Activated T-cell treated with anti-CD3 and anti-CD28 coated beads, Interleukin-2, amount 50 U/mL, for 72 hours (primary cell): ENCODE measurements around the gene DTX3. TPM values are rescaled to one million over a fixed set of nuclear protein-coding genes. Genes with fewer than 3 reads are reported as not detected.
A peak's percentile ranks its signal among the peaks of the same experiment; 100 is the strongest.

Source experiments
- ATAC-seq, 2 donors: fragments of 150-1000 bp; cut with Tn5 transposase; replicated peaks in 1 of 2; 2 replicates each; pipeline ENCODE4 v1.10.0; 2021; ENCODE audit warnings: moderate library complexity in 2 of 2, mild to moderate bottlenecking in 1 of 2
- DNase-seq, 2 donors: peaks; one replicate each; pipeline ENCODE4 v3.0.0; 2021 to 2022; ENCODE audit warnings: mixed read lengths in 1 of 2
- H3K27ac Mint-ChIP-seq: one replicate; pipeline ENCODE4 v1.8.0; 2022; ENCODE audit warnings: mild to moderate bottlenecking, moderate library complexity, mixed read lengths
- H3K27me3 Mint-ChIP-seq: one replicate; pipeline ENCODE4 v1.8.0; 2022; ENCODE audit warnings: low read depth, mixed read lengths
- H3K36me3 Mint-ChIP-seq, 2 donors: one replicate each; pipeline ENCODE4 v1.8.0; 2022; ENCODE audit warnings: mixed read lengths in 2 of 2, mild to moderate bottlenecking in 1 of 2; ENCODE audit not compliant: insufficient read depth in 2 of 2
- H3K4me1 Mint-ChIP-seq: one replicate; pipeline ENCODE4 v1.8.0; 2022; ENCODE audit warnings: low read depth, mixed read lengths
- H3K4me3 Mint-ChIP-seq, 2 donors: one replicate each; pipeline ENCODE4 v1.8.0; 2022; ENCODE audit warnings: mild to moderate bottlenecking in 2 of 2, mixed read lengths in 2 of 2, moderate library complexity in 2 of 2
- H3K9me3 Mint-ChIP-seq, 2 donors: one replicate each; pipeline ENCODE4 v1.8.0; 2022; ENCODE audit warnings: mixed read lengths in 2 of 2
- total RNA-seq, 2 donors: library from RNA; stranded (reverse); gene quantifications; one replicate each; pipeline ENCODE4 v1.2.3, GENCODE V29; 2022

Gene DTX3
- total RNA-seq, 2 donors from 2014 or later = 44.3 to 52.7 TPM

DNA sequence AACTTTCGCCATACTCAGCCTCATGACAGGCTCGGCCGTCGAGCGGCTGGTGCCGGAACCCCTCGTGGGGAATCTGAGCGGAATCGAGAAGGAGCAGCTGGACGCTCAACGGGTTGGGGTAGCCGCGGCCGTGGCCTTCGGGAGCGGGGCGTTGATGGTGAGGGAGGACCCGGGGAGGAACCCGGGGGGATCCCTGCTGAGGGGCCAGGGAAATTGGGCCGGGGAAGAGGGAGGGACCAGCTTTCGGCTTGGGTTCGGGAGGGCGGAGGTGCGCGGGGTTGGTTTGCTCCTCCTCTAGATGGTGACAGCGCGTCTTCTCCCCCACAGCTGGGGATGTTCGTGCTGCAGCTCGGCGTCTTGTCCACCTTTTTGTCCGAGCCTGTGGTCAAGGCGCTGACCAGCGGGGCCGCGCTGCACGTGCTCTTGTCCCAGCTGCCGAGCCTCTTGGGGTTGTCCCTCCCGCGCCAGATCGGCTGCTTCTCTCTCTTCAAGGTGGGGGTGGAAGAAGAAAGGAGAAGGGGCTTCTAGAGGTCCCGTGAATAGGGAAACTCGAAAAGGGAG, 16.4 kb downstream of the DTX3 start:
- peak; percentile 20 to 33 for ATAC-seq
- peaks cover 94% of the 10 kb centered on the region for H3K27me3 Mint-ChIP-seq
- no peak overlapping the region for H3K27ac Mint-ChIP-seq
- H3K4me3 Mint-ChIP-seq = peak overlapping the region; percentile 84 to 86
- DNase-seq = no peak
- peaks cover 35% of the 10 kb centered on the region for H3K4me1 Mint-ChIP-seq
- no peaks in the 10 kb centered on the region for H3K36me3 Mint-ChIP-seq
- H3K9me3 Mint-ChIP-seq = no peaks in the 10 kb centered on the region

DNA sequence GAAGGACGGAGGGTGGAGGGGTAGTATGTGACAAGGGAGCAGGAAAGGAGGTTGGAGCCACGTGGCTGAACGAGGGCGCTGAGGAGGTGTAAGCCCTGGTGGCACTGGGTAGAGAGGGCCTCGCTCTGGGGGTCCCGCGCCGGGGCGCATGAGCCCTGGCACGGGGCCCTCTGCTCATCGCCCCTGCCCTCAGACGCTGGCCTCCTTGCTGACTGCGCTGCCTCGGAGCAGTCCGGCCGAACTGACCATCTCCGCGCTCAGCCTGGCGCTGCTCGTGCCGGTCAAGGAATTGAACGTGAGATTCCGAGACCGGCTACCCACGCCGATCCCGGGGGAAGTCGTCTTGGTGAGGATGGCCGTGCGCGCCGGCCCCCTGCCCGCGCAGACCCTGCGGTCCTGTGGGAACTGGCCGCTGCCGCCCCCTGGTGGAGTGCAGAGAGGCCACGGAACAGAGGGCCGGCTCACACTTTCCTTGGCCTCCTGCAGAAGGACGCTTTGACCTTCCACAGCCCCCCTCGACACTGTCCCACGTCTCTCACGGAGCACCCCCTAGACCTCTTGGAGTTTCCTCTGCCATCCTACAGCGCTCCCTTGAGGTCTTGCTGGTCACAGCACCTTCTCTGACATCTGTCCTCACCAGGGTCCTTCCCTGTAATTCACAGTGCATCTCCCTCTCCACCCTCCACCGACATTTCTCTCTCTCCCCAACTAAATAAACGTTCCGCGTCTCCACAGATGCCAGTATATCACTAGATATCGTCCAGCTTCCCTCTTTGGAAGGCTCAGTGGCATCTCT, 17.1 kb downstream of the DTX3 start:
- Mint-ChIP-seq H3K27me3 (peaks cover 94% of the 10 kb centered on the region), H3K36me3 (no peaks in the 10 kb centered on the region), H3K4me1 (peaks cover 42% of the 10 kb centered on the region), H3K9me3 (no peaks in the 10 kb centered on the region), H3K4me3 (peak overlapping the region; percentile 84 to 86), H3K27ac (no peak overlapping the region)
- ATAC-seq (peak; percentile 84 to 85), DNase-seq (peak; percentile 74 to 78)

DNA sequence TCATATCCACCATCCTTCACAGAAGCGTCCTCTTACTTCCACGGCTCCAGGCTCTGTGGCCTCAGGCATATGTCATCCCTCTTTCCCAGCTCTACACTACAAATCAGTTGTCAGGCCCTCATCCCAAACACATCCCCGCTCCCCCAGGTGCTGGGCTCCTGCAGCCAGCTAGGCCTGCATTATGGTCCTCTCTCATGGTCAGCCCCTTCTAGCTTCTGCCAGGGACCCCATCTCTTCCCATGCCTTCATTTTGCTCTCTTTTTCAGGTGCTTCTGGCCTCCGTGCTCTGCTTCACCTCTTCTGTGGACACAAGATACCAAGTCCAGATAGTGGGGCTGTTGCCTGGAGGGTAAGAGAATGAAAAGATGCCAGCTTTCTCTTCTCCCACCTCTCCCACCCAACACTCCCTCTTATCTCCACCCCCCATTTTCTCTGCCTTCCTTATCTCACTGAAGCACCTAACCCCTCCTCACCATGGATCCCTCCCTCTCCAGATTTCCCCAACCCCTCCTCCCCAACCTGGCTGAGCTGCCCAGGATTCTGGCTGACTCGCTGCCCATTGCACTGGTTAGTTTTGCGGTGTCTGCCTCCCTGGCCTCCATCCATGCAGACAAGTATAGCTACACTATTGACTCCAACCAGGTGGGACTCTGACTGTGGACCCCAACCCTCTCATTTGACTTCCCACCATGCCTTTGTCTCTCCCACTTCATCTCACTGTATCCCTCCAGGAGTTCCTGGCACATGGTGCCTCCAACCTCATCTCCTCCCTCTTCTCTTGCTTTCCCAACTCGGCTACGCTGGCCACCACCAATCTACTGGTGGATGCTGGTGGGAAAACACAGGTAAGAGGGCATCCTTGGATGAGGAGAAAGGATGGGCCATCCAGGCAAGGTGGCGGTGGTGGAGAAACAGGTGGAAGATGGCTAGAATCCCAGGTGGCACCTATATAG, 17.9 kb downstream of the DTX3 start:
- Mint-ChIP-seq H3K9me3 (no peaks in the 10 kb centered on the region), H3K4me3 (peak overlapping the region; percentile 84 to 86), H3K36me3 (no peaks in the 10 kb centered on the region), H3K27me3 (peaks cover 92% of the 10 kb centered on the region), H3K4me1 (peaks cover 46% of the 10 kb centered on the region), H3K27ac (no peak overlapping the region)
- no peak for DNase-seq
- no peak for ATAC-seq

DNA sequence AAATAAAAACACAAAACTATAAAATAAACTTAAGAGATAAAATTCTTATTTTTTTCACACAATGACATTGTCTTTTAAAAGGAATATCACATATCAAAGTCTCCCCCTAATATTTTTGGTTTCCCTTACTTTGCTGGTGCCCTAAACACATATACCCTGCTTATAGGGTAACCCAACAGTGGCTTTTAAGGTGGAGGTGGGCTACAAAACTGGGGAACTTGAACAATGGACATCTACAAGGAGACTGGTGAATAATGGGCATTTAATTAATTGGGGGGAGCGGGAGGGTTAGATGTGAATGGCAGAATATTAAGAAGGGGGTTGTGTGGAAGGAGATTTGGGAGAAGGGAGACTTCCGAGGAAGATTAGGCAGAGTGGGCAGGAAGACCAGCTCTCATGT, 18.8 kb downstream of the DTX3 start:
- no peak overlapping the region for H3K27ac Mint-ChIP-seq
- H3K4me3 Mint-ChIP-seq = no peak overlapping the region
- peaks cover 93% of the 10 kb centered on the region for H3K27me3 Mint-ChIP-seq
- DNase-seq (no peak), ATAC-seq (no peak)
- H3K9me3 Mint-ChIP-seq = no peaks in the 10 kb centered on the region
- H3K36me3 Mint-ChIP-seq = no peaks in the 10 kb centered on the region
- peaks cover 46% of the 10 kb centered on the region for H3K4me1 Mint-ChIP-seq

DNA sequence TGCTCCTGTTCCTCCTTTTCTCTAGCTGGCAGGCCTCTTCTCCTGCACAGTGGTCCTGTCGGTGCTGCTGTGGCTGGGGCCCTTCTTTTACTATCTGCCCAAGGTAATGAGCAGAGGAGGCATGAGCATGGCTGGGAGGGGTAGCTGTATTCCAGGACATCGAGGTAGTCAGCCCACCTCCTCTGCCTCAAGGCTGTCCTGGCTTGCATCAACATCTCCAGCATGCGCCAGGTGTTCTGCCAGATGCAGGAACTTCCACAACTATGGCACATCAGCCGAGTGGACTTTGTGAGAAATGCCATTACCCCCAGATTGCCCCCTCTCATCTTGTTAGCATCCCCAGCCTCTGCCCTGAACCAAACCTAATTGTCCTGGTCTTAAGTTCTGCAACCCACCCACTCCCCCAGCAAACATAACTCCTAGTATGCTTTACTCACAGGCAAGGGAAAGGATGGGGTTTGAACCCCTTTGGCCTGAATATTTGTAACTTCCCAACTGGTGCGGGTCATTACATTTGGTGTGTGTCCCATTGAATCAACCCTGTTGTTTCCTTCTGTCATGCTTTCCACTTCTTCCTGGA, 19.3 kb downstream of the DTX3 start:
- DNase-seq (no peak), ATAC-seq (no peak)
- no peaks in the 10 kb centered on the region for H3K36me3 Mint-ChIP-seq
- peaks cover 95% of the 10 kb centered on the region for H3K27me3 Mint-ChIP-seq
- no peak overlapping the region for H3K27ac Mint-ChIP-seq
- peaks cover 44% of the 10 kb centered on the region for H3K4me1 Mint-ChIP-seq
- H3K9me3 Mint-ChIP-seq = no peaks in the 10 kb centered on the region
- no peak overlapping the region for H3K4me3 Mint-ChIP-seq

DNA sequence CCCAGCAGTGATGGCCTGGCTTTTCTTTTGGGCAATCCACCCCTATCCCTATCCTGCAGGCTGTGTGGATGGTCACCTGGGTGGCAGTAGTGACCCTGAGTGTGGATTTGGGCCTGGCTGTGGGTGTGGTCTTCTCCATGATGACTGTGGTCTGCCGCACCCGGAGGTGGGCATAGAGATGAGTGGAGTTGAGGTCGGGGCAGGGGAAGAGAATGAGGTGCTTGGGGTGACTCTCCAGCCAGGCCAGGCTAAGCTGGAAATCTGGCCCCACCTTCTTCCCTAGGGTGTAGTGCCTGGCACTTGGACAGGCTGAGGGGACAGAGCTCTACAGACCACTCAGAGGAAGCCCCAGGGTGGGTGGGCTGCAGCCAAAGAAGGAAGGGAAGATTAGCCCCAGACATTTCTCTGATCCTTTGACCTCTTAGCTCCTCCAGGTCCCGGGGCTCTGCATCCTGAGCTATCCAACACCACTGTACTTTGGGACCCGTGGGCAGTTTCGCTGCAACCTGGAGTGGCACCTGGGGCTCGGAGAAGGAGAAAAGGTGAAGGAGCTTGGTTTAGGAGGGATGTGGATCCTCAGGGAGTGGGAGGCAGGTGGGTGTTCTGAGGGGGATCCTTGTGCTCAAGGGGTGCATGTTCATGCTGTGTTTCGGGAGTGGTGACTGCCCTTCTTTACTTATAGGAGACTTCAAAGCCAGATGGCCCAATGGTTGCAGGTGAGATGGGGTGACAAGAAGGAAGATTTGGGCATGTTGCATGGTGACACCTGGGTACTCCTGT, 20.0 kb downstream of the DTX3 start:
- peaks cover 38% of the 10 kb centered on the region for H3K4me1 Mint-ChIP-seq
- DNase-seq (no peak), ATAC-seq (no peak)
- no peaks in the 10 kb centered on the region for H3K36me3 Mint-ChIP-seq
- peaks cover 96% of the 10 kb centered on the region for H3K27me3 Mint-ChIP-seq
- no peak overlapping the region for H3K4me3 Mint-ChIP-seq
- no peak overlapping the region for H3K27ac Mint-ChIP-seq
- H3K9me3 Mint-ChIP-seq = no peaks in the 10 kb centered on the region

DNA sequence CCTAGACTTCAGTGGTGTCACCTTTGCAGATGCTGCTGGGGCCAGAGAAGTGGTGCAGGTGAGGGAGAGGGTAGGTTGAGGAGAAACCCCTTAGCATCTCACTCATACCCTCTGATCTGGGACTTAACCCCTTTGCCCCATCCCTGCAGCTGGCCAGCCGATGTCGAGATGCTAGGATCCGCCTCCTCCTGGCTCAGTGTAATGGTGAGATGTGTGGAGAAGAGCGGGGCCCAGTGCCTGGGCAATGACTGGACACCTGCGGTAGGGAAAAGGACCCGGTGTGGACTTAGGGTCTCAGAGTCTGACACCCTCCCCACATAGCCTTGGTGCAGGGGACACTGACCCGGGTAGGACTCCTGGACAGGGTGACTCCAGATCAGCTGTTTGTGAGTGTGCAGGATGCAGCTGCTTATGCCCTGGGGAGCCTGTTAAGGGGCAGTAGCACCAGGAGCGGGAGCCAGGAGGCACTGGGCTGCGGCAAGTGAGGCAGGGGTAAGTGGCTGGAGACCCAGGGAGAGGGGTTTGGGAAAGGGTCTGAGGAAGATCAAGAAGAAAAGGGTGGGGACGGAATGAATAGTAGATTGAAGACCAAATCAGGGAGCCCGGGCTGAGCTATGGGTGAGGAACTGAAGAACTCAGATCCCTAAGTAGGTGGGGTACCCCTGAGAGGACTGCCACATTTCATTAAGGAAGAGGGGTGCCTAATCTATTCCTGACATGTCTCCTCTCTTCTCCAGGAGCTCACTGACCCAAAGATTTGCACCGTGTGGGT, 20.8 kb downstream of the DTX3 start:
- H3K4me3 Mint-ChIP-seq = no peak overlapping the region
- H3K27me3 Mint-ChIP-seq = peaks cover 97% of the 10 kb centered on the region
- no peak overlapping the region for H3K27ac Mint-ChIP-seq
- DNase-seq = no peak
- H3K36me3 Mint-ChIP-seq = no peaks in the 10 kb centered on the region
- peaks cover 33% of the 10 kb centered on the region for H3K4me1 Mint-ChIP-seq
- no peaks in the 10 kb centered on the region for H3K9me3 Mint-ChIP-seq
- ATAC-seq = no peak

DNA sequence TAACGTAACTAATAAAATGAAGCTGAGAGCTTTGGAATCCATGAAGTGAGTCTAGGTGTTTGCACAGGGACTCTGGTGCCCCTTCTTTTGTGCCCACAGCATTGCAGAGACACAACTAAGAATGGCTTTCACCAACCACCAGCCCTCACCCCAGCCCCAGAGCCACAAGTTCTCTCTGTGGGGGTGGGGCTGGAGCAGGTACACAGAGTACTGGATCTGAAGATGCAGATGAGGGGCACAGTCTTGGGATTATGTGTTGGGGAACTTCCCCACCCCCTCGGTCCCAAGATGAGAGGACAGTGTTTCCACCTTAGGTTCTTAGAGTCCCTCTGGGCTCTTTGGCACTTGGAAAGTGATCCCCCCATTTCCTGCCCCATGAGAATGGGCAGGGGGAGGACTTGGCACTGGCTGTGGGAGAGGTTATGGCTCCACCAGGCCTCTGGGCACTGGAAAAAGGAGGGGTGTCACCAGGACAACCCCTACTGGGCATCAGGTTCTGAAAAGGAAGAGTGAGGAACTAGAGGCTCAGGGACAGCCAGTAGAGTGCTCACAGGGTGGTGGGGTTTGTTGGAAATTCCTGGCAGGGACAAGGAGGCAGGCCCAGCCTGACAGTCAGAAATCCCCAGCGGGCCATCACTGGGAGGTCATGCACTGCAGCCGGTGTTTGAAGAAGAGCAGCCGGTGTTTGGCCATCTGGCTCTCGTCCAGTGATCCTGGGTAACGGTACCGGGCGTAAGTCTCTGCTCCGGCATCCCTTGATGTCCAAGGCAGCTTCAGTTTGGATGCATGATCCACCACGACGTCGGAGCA, 21.7 kb downstream of the DTX3 start:
- Mint-ChIP-seq H3K36me3 (no peaks in the 10 kb centered on the region), H3K27ac (no peak overlapping the region), H3K4me1 (peaks cover 25% of the 10 kb centered on the region), H3K9me3 (no peaks in the 10 kb centered on the region), H3K4me3 (no peak overlapping the region), H3K27me3 (peaks cover 97% of the 10 kb centered on the region)
- ATAC-seq (no peak), DNase-seq (no peak)

DNA sequence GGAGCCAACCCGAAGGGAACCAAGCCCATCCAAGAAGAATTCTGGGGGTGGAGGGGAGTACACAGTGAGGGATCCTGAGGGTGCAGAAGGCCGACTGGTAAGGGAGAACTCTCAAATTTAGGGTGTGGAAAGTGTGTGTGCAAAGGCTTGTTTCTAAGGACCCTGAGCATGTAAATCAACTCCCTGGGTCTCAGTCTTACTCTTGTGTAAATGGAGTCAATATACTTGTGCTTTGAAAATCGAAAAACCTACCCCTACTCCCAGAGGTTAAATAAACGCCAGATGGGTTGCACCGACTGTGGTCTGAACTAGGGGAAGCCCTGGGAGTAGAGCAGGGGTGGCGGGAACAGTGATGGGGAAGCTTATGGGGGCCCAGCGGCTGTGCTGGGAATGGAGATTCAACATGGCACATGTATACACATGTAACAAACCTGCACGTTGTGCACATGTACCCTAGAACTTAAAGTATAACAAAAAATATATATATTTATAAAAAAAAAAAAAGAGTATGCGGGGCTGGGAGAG, 22.4 kb downstream of the DTX3 start:
- H3K9me3 Mint-ChIP-seq = no peaks in the 10 kb centered on the region
- ATAC-seq (no peak), DNase-seq (no peak)
- H3K36me3 Mint-ChIP-seq = no peaks in the 10 kb centered on the region
- H3K4me1 Mint-ChIP-seq = peaks cover 23% of the 10 kb centered on the region
- peaks cover 94% of the 10 kb centered on the region for H3K27me3 Mint-ChIP-seq
- H3K4me3 Mint-ChIP-seq = peak overlapping the region in 1 of 2 donors; percentile 50
- no peak overlapping the region for H3K27ac Mint-ChIP-seq

DNA sequence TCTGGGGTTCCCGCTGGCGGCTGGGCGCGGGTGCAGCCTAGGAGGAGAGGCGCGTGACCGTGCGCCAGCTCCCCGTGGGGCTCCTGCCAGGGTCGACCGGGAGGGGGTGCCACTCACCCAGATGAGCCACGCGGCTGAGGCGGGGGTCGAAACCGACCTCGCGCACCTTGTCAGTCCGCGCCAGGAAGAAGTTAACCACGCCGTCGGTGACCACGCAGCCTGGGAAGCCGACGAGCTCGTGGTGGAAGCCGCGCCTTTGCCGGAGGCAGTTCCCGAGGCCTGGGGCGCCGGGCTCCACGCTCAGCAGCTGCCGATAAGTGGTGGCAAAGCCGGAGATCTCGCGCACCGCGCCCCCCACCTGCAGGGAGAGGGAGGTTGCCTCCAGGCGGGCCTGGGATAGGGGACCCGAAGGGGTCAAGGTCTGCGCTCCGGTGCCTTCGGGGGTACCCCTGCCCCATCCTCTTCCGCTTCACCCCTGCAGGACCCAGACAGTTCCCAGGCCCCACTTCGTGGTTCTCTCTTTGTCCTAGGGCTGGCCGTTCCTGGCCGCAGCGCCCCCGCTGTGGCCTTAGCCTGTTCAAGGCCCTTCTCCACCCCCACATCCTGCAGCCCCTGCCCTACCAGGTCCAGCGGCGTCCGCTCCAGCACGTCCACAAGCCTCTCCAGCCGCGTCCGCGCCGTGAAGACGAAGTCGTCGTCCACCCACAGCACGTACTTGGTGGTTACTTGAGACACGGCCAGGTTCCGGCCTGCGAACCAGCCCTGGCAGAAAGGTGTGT, 23.1 kb downstream of the DTX3 start:
- H3K36me3 Mint-ChIP-seq = no peaks in the 10 kb centered on the region
- DNase-seq (peak; percentile 41 to 60), ATAC-seq (peak; percentile 62 to 67)
- H3K27me3 Mint-ChIP-seq = peaks cover 87% of the 10 kb centered on the region
- H3K4me3 Mint-ChIP-seq = peak overlapping the region; percentile 50 to 68
- H3K4me1 Mint-ChIP-seq = peaks cover 22% of the 10 kb centered on the region
- H3K9me3 Mint-ChIP-seq = no peaks in the 10 kb centered on the region
- H3K27ac Mint-ChIP-seq = no peak overlapping the region
